ENCODE data around the gene CCNA1. TPM values are rescaled to one million over a fixed set of nuclear protein-coding genes. Genes with fewer than 3 reads are reported as not detected.

The CCNA1 gene
- total and polyA plus RNA-seq, 2 of the 13 experiments (the other 11 are each of a cell fraction or from before 2014, with no cell fraction given), result not detected

DNA sequence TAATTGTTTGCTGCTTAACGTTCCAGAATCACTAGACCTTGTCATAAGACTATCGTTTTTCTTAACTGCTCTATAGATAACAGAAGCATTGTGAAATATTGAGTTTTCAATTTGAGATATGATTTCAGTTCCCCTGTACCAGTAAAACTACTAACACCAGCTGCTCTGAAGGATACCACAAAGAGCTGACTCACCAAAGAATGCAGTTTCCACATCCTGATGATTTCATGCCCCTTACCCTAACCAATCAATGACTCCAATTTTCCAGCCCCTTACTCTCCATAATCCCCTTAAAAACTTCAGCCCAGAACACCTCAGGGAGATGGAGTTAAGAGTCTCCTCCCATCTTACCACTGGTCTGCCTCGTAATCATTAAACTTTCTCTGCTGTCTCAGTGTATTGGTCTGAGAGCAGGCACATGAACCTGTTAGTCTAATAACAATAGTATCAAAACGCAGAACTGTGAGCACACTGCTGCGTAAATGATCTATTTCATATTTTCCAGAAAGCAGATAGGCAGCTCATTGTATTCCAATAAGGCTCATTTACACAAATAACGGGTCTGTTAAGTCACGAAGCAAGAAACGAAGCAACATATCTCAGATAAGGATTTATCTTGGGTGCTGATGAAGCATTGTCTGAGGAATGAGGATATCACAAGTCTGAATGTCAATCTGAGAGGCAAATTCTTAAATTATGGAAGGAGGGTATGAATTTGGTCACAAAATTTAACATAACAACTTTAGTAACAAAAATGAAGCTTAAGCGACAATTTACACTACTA is 14.1 kb upstream of the CCNA1 start:
- no peak for ATAC-seq
- H3K9ac ChIP-seq (ENCODE audit: insufficient read depth, low read depth, low read length), result no peak overlapping the region
- TF ChIP-seq GFI1 (CRISPR knock-in tag; IDR thresholded peaks at IDR 0.05; ENCODE audit: borderline replicate concordance) (no peak), FOSL2 (CRISPR knock-in tag; IDR thresholded peaks at IDR 0.05) (0 out of 2 replicates have a peak, but pooled peaks have one; percentile 11)
- H3K9me3 ChIP-seq (ENCODE audit: low read length), result no peaks in the 10 kb centered on the region
- ChIA-PET CTCF (ENCODE audit: low intra/inter-chr PET ratio, low total read pairs) (no interaction called here), POLR2A (no interaction called here)
- no peak overlapping the region for H3K4me3 ChIP-seq (replicated peaks in 1 of 3; ENCODE audit: insufficient read depth in 1 of 3, low read depth in 2 of 3, low read length in 3 of 3)
- in situ Hi-C loops (cut with HindIII; ENCODE audit: extremely low pct_ligation_motif_present, low pct_unique_long_range_greater_than_20kb) (no loop called here), intact Hi-C loops (cut with micrococcal nuclease; ENCODE audit: unreplicated experiment) (no loop called here)
- H3K4me2 ChIP-seq (ENCODE audit: low read depth, low read length), result no peak overlapping the region
- no peaks in the 10 kb centered on the region for H3K79me2 ChIP-seq (ENCODE audit: insufficient read depth, low read length)
- no peaks in the 10 kb centered on the region for H3K4me1 ChIP-seq (ENCODE audit: insufficient read depth, low read length)
- DNase-seq (ENCODE audit: low spot score), result no peak
- H2AFZ ChIP-seq (ENCODE audit: low read length), result no peak overlapping the region
- no peaks in the 10 kb centered on the region for H4K20me1 ChIP-seq (ENCODE audit: insufficient read depth, low read length)
- 4% methylated on average over 9 of the region's 9 CpGs for WGBS (ENCODE audit: low lambda C conversion rate)
- no peaks in the 10 kb centered on the region for H3K36me3 ChIP-seq (replicated peaks in 1 of 2; ENCODE audit: control insufficient read depth in 1 of 2, insufficient read depth in 2 of 2, low read length in 2 of 2)
- no TSS peak for BruUV-seq (replicated peaks)
- no peak for FAIRE-seq
- H3K27ac ChIP-seq (ENCODE audit: extremely low read length, insufficient read depth, low read length), result no peak overlapping the region
- no peaks in the 10 kb centered on the region for H3K27me3 ChIP-seq (ENCODE audit: control insufficient read depth in 1 of 2, insufficient read depth in 2 of 2, low read length in 2 of 2)

DNA sequence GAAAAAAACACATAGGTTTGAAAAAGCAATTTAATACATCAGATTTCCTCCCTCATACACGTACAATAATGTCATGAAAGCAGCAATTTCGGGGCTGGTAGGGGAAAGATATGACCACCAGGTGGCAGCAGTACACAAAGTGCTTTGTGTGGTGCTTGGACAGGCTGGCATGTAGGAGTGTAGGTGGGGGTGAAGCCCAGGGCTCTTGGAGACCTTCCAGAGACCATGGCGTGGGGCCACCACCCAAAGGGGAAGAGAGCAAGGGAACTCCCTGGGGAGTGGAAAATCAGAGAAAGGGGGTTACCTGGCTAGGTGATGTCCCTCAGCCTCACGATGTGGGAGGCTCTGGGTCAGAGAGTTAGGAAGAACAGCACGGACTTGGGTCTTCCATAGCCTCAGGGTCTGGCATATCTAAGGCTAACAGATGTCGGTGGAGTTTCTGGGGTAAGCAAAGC is 11.8 kb upstream of the CCNA1 start:
- H3K4me2 ChIP-seq (ENCODE audit: low read depth, low read length), result no peak overlapping the region
- no peak overlapping the region for H3K9ac ChIP-seq (ENCODE audit: insufficient read depth, low read depth, low read length)
- H3K27ac ChIP-seq (ENCODE audit: extremely low read length, insufficient read depth, low read length), result no peak overlapping the region
- H2AFZ ChIP-seq (ENCODE audit: low read length), result no peak overlapping the region
- H3K79me2 ChIP-seq (ENCODE audit: insufficient read depth, low read length), result no peaks in the 10 kb centered on the region
- intact Hi-C loops (cut with micrococcal nuclease; ENCODE audit: unreplicated experiment), result loop anchor here (1.0 to 5.0 kb wide), 3 partner anchors 55 to 562 kb away; no protein-coding TSS in a partner anchor
- H3K27me3 ChIP-seq (ENCODE audit: control insufficient read depth in 1 of 2, insufficient read depth in 2 of 2, low read length in 2 of 2), result no peaks in the 10 kb centered on the region
- H3K4me3 ChIP-seq (replicated peaks in 1 of 3; ENCODE audit: insufficient read depth in 1 of 3, low read depth in 2 of 3, low read length in 3 of 3), result no peak overlapping the region
- POLR2A ChIA-PET, result no interaction called here
- peak; percentile 61 for DNase-seq (ENCODE audit: low spot score)
- H3K36me3 ChIP-seq (replicated peaks in 1 of 2; ENCODE audit: control insufficient read depth in 1 of 2, insufficient read depth in 2 of 2, low read length in 2 of 2), result no peaks in the 10 kb centered on the region
- in situ Hi-C loops (cut with HindIII; ENCODE audit: extremely low pct_ligation_motif_present, low pct_unique_long_range_greater_than_20kb), result loop anchor here (10.0 kb wide), 1 partner anchor 314 kb away; no protein-coding TSS in a partner anchor
- CTCF ChIA-PET (ENCODE audit: low intra/inter-chr PET ratio, low total read pairs), result interaction anchor here (1.3 to 2.2 kb wide), 2 partner anchors 55 to 316 kb away, joined by 3 to 20 read pairs; no protein-coding TSS in a partner anchor
- no peaks in the 10 kb centered on the region for H3K4me1 ChIP-seq (ENCODE audit: insufficient read depth, low read length)
- ATAC-seq, result peak; percentile 99
- peak; percentile 84 for FAIRE-seq
- 31% methylated on average over 6 of the region's 6 CpGs for WGBS (ENCODE audit: low lambda C conversion rate)
- BruUV-seq (replicated peaks), result no TSS peak
- 0 out of 2 replicates have a peak, but pooled peaks cover 3% of the 10 kb centered on the region for H3K9me3 ChIP-seq (ENCODE audit: low read length)
- no peaks in the 10 kb centered on the region for H4K20me1 ChIP-seq (ENCODE audit: insufficient read depth, low read length)
- TF ChIP-seq MTA3 (CRISPR knock-in tag; IDR thresholded peaks at IDR 0.05), result no peak
- TF ChIP-seq, protein P1, sequence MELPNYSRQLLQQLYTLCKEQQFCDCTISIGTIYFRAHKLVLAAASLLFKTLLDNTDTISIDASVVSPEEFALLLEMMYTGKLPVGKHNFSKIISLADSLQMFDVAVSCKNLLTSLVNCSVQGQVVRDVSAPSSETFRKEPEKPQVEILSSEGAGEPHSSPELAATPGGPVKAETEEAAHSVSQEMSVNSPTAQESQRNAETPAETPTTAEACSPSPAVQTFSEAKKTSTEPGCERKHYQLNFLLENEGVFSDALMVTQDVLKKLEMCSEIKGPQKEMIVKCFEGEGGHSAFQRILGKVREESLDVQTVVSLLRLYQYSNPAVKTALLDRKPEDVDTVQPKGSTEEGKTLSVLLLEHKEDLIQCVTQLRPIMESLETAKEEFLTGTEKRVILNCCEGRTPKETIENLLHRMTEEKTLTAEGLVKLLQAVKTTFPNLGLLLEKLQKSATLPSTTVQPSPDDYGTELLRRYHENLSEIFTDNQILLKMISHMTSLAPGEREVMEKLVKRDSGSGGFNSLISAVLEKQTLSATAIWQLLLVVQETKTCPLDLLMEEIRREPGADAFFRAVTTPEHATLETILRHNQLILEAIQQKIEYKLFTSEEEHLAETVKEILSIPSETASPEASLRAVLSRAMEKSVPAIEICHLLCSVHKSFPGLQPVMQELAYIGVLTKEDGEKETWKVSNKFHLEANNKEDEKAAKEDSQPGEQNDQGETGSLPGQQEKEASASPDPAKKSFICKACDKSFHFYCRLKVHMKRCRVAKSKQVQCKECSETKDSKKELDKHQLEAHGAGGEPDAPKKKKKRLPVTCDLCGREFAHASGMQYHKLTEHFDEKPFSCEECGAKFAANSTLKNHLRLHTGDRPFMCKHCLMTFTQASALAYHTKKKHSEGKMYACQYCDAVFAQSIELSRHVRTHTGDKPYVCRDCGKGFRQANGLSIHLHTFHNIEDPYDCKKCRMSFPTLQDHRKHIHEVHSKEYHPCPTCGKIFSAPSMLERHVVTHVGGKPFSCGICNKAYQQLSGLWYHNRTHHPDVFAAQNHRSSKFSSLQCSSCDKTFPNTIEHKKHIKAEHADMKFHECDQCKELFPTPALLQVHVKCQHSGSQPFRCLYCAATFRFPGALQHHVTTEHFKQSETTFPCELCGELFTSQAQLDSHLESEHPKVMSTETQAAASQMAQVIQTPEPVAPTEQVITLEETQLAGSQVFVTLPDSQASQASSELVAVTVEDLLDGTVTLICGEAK (IDR thresholded peaks at IDR 0.05), result no peak
- TF ChIP-seq, protein P1 (CRISPR knock-in tag; IDR thresholded peaks at IDR 0.05), result no peak
- TF ChIP-seq, protein P2, sequence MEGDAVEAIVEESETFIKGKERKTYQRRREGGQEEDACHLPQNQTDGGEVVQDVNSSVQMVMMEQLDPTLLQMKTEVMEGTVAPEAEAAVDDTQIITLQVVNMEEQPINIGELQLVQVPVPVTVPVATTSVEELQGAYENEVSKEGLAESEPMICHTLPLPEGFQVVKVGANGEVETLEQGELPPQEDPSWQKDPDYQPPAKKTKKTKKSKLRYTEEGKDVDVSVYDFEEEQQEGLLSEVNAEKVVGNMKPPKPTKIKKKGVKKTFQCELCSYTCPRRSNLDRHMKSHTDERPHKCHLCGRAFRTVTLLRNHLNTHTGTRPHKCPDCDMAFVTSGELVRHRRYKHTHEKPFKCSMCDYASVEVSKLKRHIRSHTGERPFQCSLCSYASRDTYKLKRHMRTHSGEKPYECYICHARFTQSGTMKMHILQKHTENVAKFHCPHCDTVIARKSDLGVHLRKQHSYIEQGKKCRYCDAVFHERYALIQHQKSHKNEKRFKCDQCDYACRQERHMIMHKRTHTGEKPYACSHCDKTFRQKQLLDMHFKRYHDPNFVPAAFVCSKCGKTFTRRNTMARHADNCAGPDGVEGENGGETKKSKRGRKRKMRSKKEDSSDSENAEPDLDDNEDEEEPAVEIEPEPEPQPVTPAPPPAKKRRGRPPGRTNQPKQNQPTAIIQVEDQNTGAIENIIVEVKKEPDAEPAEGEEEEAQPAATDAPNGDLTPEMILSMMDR (CRISPR knock-in tag; IDR thresholded peaks at IDR 0.05), result peak; percentile 85

Measured in HepG2 (cell line).